HL-60 (cell line): ENCODE measurements around the gene GLB1L.
"Not testable (repeated sequence)": the region's sequence is repeated elsewhere in the genome, so short reads cannot be mapped to it uniquely, and the experiment has no call there.

Source experiments
- CTCF ChIP-seq: IDR thresholded peaks from one replicate; pipeline ENCODE4 v1.5.1; 2011; ENCODE audit warnings: low read length, control low read depth, inconsistent platforms; ENCODE audit not compliant: insufficient read depth
- GABPA ChIP-seq: IDR thresholded peaks from 2 replicates; pipeline ENCODE4 v1.6.1; 2012; ENCODE audit warnings: low read depth
- POLR2AphosphoS5 ChIP-seq: IDR thresholded peaks from 2 replicates; pipeline ENCODE4 v1.6.1; 2012; ENCODE audit warnings: low read depth
- REST ChIP-seq: IDR thresholded peaks from 2 replicates; pipeline ENCODE4 v1.6.1; 2012; ENCODE audit warnings: low read depth; ENCODE audit not compliant: insufficient replicate concordance

GRCh38 chr2:219287116-219287440, 41.8 kb upstream of the GLB1L start:
- TF ChIP-seq CTCF, POLR2AphosphoS5, REST, GABPA: not testable (repeated sequence)
